Natural killer cell (primary cell): ENCODE results near the gene EXOC6B. TPM values are rescaled to one million over a fixed set of nuclear protein-coding genes. Genes with fewer than 3 reads are reported as not detected.

Experiments
- ATAC-seq, 3 donors: fragments of 150-1000 bp in 2 of 3; fragments of 200-7000 bp in 1 of 3; cut with Tn5 transposase; 1 replicate in 1 of 3; 2 replicates in 2 of 3; pipeline ENCODE4 v1.10.0; 2021; ENCODE audit warnings: mild to moderate bottlenecking in 2 of 3, moderate library complexity in 2 of 3
- DNase-seq, 2 donors: peaks; one replicate each; pipeline versions ENCODE4 v3.0.0 to v3.0.0-alpha.2; 2013 to 2021; ENCODE audit warnings: mixed read lengths in 1 of 2
- H3K27ac ChIP-seq: one replicate; pipeline ENCODE4 v1.5.1; 2013; ENCODE audit warnings: mild to moderate bottlenecking, low read length
- H3K27me3 ChIP-seq: one replicate; pipeline ENCODE4 v1.6.1; 2013; ENCODE audit warnings: low read length; ENCODE audit not compliant: control insufficient read depth, insufficient read depth
- H3K36me3 ChIP-seq: one replicate; pipeline ENCODE4 v1.6.1; 2013; ENCODE audit warnings: low read length; ENCODE audit not compliant: control insufficient read depth, insufficient read depth
- H3K4me1 ChIP-seq: one replicate; pipeline ENCODE4 v1.6.1; 2013; ENCODE audit warnings: low read length; ENCODE audit not compliant: control insufficient read depth, insufficient read depth
- H3K4me3 ChIP-seq: one replicate; pipeline ENCODE4 v1.5.1; 2013; ENCODE audit warnings: low read length
- H3K9me3 ChIP-seq: one replicate; pipeline ENCODE4 v1.6.1; 2013; ENCODE audit warnings: low read length; ENCODE audit not compliant: control insufficient read depth, insufficient read depth
- H3K27ac Mint-ChIP-seq, 2 donors: one replicate each; pipeline ENCODE4 v1.8.0; 2022; ENCODE audit warnings: mild to moderate bottlenecking in 2 of 2, mixed read lengths in 2 of 2, moderate library complexity in 1 of 2
- H3K27me3 Mint-ChIP-seq, 2 donors: one replicate each; pipeline ENCODE4 v1.8.0; 2022; ENCODE audit warnings: low read depth in 2 of 2, mixed read lengths in 2 of 2
- H3K36me3 Mint-ChIP-seq: one replicate; pipeline ENCODE4 v1.8.0; 2022; ENCODE audit warnings: mixed read lengths
- H3K4me1 Mint-ChIP-seq, 2 donors: one replicate each; pipeline ENCODE4 v1.8.0; 2022; ENCODE audit warnings: mixed read lengths in 2 of 2
- H3K4me3 Mint-ChIP-seq: one replicate; pipeline ENCODE4 v1.8.0; 2022; ENCODE audit warnings: mild to moderate bottlenecking, moderate library complexity, mixed read lengths
- H3K9me3 Mint-ChIP-seq, 2 donors: one replicate each; pipeline ENCODE4 v1.8.0; 2022; ENCODE audit warnings: mixed read lengths in 2 of 2
- WGBS: methylation state at CpG from one replicate; pipeline ENCODE4 v1.1.7; 2013; ENCODE audit warnings: missing lambda C conversion rate; ENCODE audit not compliant: insufficient coverage; 5-methylcytosine and 5-hydroxymethylcytosine counted together
- intact Hi-C: fragments of 100-400 bp; cut with micrococcal nuclease; formaldehyde crosslinking; loops from one replicate; pipeline ENCODE4 v1.14.2; 2022
- total RNA-seq, 4 donors: library from RNA; stranded (reverse); fragments of 120-200 nt in 1 of 4; gene quantifications; one replicate each; pipeline versions ENCODE4 v1.2.3 to v1.2.4, GENCODE V29; 2013 to 2022
- TF ChIP-seq, protein P1 (sequence below): fragments of 200-600 bp; IDR thresholded peaks from one replicate; pipeline ENCODE4 v1.8.0; 2022; ENCODE audit warnings: antibody characterized with exemption

Gene EXOC6B
- total RNA-seq, 3 donors from 2014 or later (not counting 1 experiment from before 2014, with no cell fraction given), result 16.6 to 17.2 (median 17.1) TPM

DNA sequence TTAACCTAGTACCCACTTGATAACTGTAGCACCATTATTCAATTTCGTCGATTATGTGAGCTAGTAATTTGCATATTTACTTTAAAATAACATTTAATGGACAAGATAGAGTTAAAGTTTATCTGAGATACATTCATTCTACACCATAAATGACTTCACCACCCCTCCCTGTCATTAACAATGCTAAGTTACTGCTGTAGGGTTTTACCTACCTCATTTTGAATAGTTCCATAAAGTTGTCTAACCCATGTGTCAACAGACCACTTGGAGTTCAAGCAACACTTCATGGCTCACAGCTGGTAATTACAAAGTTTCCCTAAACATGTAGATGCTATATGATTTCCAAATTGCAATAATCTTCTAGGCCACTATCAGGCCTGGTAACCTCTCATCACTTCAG, 550.7 kb downstream of the EXOC6B start:
- Mint-ChIP-seq H3K4me1 (no peaks in the 10 kb centered on the region), H3K9me3 (peaks cover 0 to 2% of the 10 kb centered on the region in 2 donors), H3K27me3 (no peaks in the 10 kb centered on the region), H3K36me3 (no peaks in the 10 kb centered on the region), H3K4me3 (no peak overlapping the region), H3K27ac (no peak overlapping the region)
- intact Hi-C loops, result no loop called here
- no peak for DNase-seq
- no peak for ATAC-seq
- Histone ChIP-seq H3K4me3 (no peak overlapping the region), H3K4me1 (no peaks in the 10 kb centered on the region), H3K27ac (no peak overlapping the region), H3K27me3 (no peaks in the 10 kb centered on the region), H3K36me3 (no peaks in the 10 kb centered on the region), H3K9me3 (no peaks in the 10 kb centered on the region)
- no CpG with 5 or more reads among the region's 2 CpGs for WGBS
- TF ChIP-seq, protein P1, sequence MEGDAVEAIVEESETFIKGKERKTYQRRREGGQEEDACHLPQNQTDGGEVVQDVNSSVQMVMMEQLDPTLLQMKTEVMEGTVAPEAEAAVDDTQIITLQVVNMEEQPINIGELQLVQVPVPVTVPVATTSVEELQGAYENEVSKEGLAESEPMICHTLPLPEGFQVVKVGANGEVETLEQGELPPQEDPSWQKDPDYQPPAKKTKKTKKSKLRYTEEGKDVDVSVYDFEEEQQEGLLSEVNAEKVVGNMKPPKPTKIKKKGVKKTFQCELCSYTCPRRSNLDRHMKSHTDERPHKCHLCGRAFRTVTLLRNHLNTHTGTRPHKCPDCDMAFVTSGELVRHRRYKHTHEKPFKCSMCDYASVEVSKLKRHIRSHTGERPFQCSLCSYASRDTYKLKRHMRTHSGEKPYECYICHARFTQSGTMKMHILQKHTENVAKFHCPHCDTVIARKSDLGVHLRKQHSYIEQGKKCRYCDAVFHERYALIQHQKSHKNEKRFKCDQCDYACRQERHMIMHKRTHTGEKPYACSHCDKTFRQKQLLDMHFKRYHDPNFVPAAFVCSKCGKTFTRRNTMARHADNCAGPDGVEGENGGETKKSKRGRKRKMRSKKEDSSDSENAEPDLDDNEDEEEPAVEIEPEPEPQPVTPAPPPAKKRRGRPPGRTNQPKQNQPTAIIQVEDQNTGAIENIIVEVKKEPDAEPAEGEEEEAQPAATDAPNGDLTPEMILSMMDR, result no peak

DNA sequence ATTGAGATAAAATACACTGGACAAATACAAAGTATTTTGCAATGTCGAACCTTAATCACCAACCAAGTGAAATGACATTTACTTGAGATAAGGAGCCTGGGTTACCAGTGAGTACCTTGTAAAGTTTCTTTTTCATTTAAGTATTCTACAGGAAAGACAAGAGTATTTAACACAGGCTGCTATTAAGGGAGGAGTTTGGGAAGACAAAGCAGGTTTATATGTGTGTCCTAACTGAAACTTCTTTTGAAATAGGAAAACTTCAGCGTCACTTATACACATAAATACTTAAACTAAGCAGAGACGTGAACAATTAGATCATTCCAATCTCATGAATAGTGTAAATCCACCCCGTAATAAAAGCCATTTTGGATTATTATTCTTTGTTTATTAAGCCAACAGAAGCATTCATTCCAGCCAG, 551.4 kb downstream of the EXOC6B start:
- 95% methylated on average over 2 of the region's 4 CpGs for WGBS

DNA sequence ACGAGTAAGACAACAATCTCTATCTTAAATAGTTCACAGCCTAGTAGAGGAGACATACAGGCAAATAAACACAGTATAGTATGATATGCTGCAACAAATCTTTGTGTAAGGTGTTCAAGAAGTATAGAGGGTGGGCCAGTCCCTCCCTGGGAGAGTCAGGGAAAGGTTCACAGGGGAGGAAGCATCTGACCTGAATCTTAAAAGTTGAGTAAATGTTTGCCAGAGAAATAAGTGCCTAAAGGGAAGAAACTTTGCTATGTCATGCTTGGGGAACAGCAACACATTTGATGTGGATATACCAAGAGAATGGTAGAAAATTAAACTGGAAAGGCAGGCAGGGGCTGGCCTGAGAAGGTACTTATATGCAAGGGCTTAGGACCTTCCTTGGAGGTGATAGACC, 552.4 kb downstream of the EXOC6B start:
- Histone ChIP-seq H3K27ac (no peak overlapping the region), H3K27me3 (no peaks in the 10 kb centered on the region), H3K9me3 (no peaks in the 10 kb centered on the region), H3K36me3 (no peaks in the 10 kb centered on the region), H3K4me1 (no peaks in the 10 kb centered on the region), H3K4me3 (no peak overlapping the region)
- ATAC-seq (no peak), DNase-seq (no peak)
- intact Hi-C loops, result no loop called here
- TF ChIP-seq, protein P1, result no peak
- WGBS, result no CpG with 5 or more reads among the region's 1 CpG
- H3K4me3 Mint-ChIP-seq, result no peak overlapping the region
- no peaks in the 10 kb centered on the region for H3K36me3 Mint-ChIP-seq
- H3K9me3 Mint-ChIP-seq, result peaks cover 0 to 2% of the 10 kb centered on the region in 2 donors
- no peaks in the 10 kb centered on the region for H3K27me3 Mint-ChIP-seq
- H3K4me1 Mint-ChIP-seq, result no peaks in the 10 kb centered on the region
- no peak overlapping the region for H3K27ac Mint-ChIP-seq

More for the DNA sequence above, 551.4 kb downstream of the EXOC6B start:
- Histone ChIP-seq H3K4me1 (no peaks in the 10 kb centered on the region), H3K9me3 (no peaks in the 10 kb centered on the region), H3K27me3 (no peaks in the 10 kb centered on the region), H3K36me3 (no peaks in the 10 kb centered on the region), H3K27ac (no peak overlapping the region), H3K4me3 (no peak overlapping the region)
- Mint-ChIP-seq H3K9me3 (peaks cover 0 to 2% of the 10 kb centered on the region in 2 donors), H3K36me3 (no peaks in the 10 kb centered on the region), H3K27me3 (no peaks in the 10 kb centered on the region), H3K4me1 (no peaks in the 10 kb centered on the region), H3K27ac (no peak overlapping the region), H3K4me3 (no peak overlapping the region)
- ATAC-seq (no peak), DNase-seq (no peak)
- intact Hi-C loops, result no loop called here
- TF ChIP-seq, protein P1, result no peak
